Measurements from ENCODE around the gene C9orf57. TPM values are rescaled to one million over a fixed set of nuclear protein-coding genes. Genes with fewer than 3 reads are reported as not detected.
"Not testable (repeated sequence)": the region's sequence is repeated elsewhere in the genome, so short reads cannot be mapped to it uniquely, and the experiment has no call there.

The C9orf57 gene
- total RNA-seq, 1 donor from 2014 or later: not detected

DNA sequence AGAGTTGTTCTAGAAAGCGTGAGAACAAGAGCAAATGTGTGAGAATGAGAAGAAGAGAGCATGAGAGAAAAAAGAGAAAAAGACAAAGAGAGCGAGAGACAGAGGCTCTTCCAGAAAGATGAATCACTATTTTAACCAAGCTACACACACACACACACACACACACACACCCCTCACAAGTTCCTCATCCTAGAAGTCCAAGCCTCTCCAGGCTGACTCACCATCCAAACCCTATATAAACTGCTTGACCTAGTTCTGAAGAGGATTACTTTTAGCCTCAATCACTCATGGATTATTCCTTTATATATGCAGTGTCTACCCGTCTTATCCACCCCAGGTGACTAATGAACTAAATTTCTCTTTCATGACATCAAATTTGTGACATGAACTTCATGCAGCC, 37.6 kb downstream of the C9orf57 start:
- DNase-seq (ENCODE audit: low spot score in 2 of 2, unreplicated experiment in 2 of 2): no peak
- Mint-ChIP-seq H3K36me3 (no peaks in the 10 kb centered on the region), H3K4me3 (no peak overlapping the region), H3K27me3 (ENCODE audit: low read depth) (no peaks in the 10 kb centered on the region), H3K27ac (no peak overlapping the region), H3K4me1 (no peaks in the 10 kb centered on the region), H3K9me3 (peaks cover 5% of the 10 kb centered on the region)
- TF ChIP-seq, protein P1, sequence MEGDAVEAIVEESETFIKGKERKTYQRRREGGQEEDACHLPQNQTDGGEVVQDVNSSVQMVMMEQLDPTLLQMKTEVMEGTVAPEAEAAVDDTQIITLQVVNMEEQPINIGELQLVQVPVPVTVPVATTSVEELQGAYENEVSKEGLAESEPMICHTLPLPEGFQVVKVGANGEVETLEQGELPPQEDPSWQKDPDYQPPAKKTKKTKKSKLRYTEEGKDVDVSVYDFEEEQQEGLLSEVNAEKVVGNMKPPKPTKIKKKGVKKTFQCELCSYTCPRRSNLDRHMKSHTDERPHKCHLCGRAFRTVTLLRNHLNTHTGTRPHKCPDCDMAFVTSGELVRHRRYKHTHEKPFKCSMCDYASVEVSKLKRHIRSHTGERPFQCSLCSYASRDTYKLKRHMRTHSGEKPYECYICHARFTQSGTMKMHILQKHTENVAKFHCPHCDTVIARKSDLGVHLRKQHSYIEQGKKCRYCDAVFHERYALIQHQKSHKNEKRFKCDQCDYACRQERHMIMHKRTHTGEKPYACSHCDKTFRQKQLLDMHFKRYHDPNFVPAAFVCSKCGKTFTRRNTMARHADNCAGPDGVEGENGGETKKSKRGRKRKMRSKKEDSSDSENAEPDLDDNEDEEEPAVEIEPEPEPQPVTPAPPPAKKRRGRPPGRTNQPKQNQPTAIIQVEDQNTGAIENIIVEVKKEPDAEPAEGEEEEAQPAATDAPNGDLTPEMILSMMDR (IDR thresholded peaks at IDR 0.05; ENCODE audit: unreplicated experiment): no peak

DNA sequence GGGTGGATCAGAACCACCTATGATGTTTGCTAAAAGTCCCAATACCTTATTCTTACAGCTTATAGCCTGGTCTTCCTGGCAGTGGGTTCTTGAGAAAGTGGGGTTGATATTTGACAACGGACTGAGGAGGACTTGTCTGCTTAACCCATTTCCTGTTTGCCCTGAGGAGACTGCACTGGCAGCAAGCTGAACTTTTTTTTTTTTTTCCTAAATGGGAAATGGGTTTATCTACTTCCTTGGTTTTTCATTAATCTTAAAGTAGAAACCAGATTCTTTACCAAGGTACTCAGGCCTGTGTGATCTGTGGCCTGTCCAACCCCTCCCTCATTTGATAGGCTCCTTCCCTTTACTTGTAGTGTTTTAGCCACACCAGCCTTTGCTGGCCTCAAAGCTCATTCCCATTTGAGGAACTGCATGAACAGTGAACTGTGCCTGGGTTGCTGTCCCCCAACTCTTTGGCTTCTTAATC, 47.1 kb downstream of the C9orf57 start:
- no peak overlapping the region for H3K27ac Mint-ChIP-seq
- H3K36me3 Mint-ChIP-seq: no peaks in the 10 kb centered on the region
- no peaks in the 10 kb centered on the region for H3K9me3 Mint-ChIP-seq
- no peak for DNase-seq (ENCODE audit: low spot score in 2 of 2, unreplicated experiment in 2 of 2)
- no peak overlapping the region for H3K4me3 Mint-ChIP-seq
- TF ChIP-seq, protein P1 (IDR thresholded peaks at IDR 0.05; ENCODE audit: unreplicated experiment): no peak
- no peaks in the 10 kb centered on the region for H3K27me3 Mint-ChIP-seq (ENCODE audit: low read depth)
- no peaks in the 10 kb centered on the region for H3K4me1 Mint-ChIP-seq

DNA sequence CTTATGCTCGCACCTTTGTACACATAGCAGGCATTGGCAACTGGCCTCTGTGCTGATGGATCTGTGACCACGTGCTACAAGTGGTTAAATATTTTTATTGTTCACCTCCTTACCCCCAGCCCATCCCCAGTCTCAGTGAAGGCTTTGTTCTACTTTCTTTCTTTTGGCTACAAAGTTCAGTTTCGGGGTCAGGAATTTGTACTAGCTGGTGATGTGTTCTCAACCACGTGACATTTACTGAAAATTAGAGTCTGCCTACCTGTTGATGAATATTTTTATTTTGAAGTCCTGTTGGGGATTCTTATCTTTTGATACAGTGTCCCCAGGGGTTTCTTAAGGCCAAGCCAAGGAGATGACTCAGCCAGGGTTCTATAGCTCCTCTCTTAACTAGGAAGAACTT, 47.8 kb downstream of the C9orf57 start:
- H3K9me3 Mint-ChIP-seq: no peaks in the 10 kb centered on the region
- H3K4me1 Mint-ChIP-seq: no peaks in the 10 kb centered on the region
- H3K4me3 Mint-ChIP-seq: no peak overlapping the region
- TF ChIP-seq, protein P1 (IDR thresholded peaks at IDR 0.05; ENCODE audit: unreplicated experiment): no peak
- no peaks in the 10 kb centered on the region for H3K36me3 Mint-ChIP-seq
- H3K27ac Mint-ChIP-seq: no peak overlapping the region
- no peak for DNase-seq (ENCODE audit: low spot score in 2 of 2, unreplicated experiment in 2 of 2)
- no peaks in the 10 kb centered on the region for H3K27me3 Mint-ChIP-seq (ENCODE audit: low read depth)

DNA sequence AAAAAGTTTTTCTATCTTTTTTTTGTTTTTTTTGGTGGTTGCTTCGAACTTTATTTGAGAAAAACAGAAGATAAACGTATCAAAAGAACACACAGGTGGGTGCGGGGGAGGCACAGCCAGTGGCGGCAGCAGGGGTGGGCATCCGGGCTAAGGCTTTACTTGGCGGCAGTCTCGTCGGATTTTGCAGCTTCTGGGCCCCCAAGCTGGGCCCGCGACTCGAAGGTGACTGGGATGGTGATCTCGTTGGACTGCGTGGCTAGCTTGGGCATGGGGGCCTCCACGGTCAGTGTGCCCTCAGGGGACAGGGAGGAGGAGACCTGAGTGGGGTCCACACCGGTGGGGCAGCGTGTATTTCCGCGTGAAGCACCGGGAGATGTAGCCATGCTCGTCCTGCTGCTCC, 52.7 kb downstream of the C9orf57 start:
- H3K36me3 Mint-ChIP-seq; DNase-seq (ENCODE audit: low spot score in 2 of 2, unreplicated experiment in 2 of 2); H3K9me3 Mint-ChIP-seq; H3K27ac Mint-ChIP-seq; H3K4me1 Mint-ChIP-seq; H3K4me3 Mint-ChIP-seq; H3K27me3 Mint-ChIP-seq (ENCODE audit: low read depth): not testable (repeated sequence)

DNA sequence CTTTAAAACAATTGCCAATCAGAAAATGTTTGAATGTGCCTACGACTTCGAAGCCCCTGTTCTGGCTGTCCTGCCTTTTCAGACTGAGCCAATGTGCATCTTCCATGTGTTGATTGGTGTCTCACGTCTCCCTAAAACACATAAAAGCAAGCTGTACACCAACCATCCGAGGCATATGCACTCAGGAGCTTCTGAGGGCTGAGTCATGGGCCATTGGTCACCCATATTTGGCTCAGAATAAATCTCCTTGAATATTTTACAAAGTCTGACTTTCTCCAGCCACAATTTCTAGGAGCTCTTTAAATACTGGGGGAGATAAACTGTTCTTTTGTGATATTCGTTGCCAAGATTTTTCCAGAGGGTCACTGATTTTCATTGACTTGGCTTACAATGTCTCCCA, 53.9 kb downstream of the C9orf57 start:
- Mint-ChIP-seq H3K36me3 (no peaks in the 10 kb centered on the region), H3K4me3 (no peak overlapping the region), H3K4me1 (no peaks in the 10 kb centered on the region), H3K9me3 (peaks cover 9% of the 10 kb centered on the region), H3K27ac (no peak overlapping the region), H3K27me3 (ENCODE audit: low read depth) (no peaks in the 10 kb centered on the region)
- no peak for DNase-seq (ENCODE audit: low spot score in 2 of 2, unreplicated experiment in 2 of 2)
- TF ChIP-seq, protein P1 (IDR thresholded peaks at IDR 0.05; ENCODE audit: unreplicated experiment): no peak

DNA sequence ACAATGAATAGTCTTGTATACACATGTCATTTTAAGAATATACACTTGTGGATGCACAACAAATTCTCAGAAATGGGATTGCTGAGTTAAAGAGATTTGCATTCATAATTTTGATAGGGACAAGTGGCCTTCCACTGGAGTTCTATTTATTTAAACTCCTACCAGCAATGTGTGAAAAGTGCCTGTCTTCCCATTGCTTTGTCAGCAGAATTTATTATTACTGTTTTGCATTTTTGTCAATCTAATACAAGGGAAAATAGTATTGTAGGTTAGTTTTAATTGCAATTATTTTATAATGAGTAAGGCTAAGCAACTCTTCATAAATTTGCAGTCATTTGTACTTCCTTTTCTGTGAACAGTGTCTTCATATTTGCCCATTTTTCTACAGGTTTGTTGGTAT, 55.0 kb downstream of the C9orf57 start:
- H3K4me3 Mint-ChIP-seq: no peak overlapping the region
- no peak overlapping the region for H3K27ac Mint-ChIP-seq
- peaks cover 2% of the 10 kb centered on the region for H3K36me3 Mint-ChIP-seq
- H3K27me3 Mint-ChIP-seq (ENCODE audit: low read depth): no peaks in the 10 kb centered on the region
- peaks cover 16% of the 10 kb centered on the region for H3K9me3 Mint-ChIP-seq
- TF ChIP-seq, protein P1 (IDR thresholded peaks at IDR 0.05; ENCODE audit: unreplicated experiment): no peak
- no peaks in the 10 kb centered on the region for H3K4me1 Mint-ChIP-seq
- DNase-seq (ENCODE audit: low spot score in 2 of 2, unreplicated experiment in 2 of 2): no peak

Other genes with a start within 250 kb of the C9orf57 start
- 27.0 to 30.3 TPM (median 27.8 TPM) in 3 replicates for gene ABHD17B, start 149.4 kb downstream of the C9orf57 start, total RNA-seq
- 13.6 to 15.9 TPM (median 15.2 TPM) in 3 replicates for gene C9orf85, start 149.0 kb downstream of the C9orf57 start, total RNA-seq
- gene GDA, start 88.8 kb upstream of the C9orf57 start, total RNA-seq: 0.22 to 0.58 TPM (median 0.43 TPM) in 3 replicates